Suprapubic skin (tissue), 3 donors: ENCODE measurements around the gene IQSEC2.

Experiments
- CTCF ChIP-seq, 2 donors: fragments of 200-600 bp in 1 of 2; fragments of 450-650 bp in 1 of 2; sonication (generic) in 1 of 2; IDR thresholded peaks; one replicate each; pipeline ENCODE4 v1.5.1; 2016 to 2019; ENCODE audit warnings: antibody characterized with exemption in 2 of 2, mild to moderate bottlenecking in 1 of 2, moderate library complexity in 1 of 2
- EP300 ChIP-seq: sonication (generic); formaldehyde crosslinking; IDR thresholded peaks from one replicate; pipeline ENCODE4 v1.6.1; 2017; ENCODE audit warnings: antibody characterized with exemption

- no peak for TF ChIP-seq CTCF (IDR thresholded peaks at IDR 0.05)
- TF ChIP-seq EP300 = no peak
Measured at GRCh38 chrX:53223955-53224859, 57.2 kb downstream of the IQSEC2 start.
